Daoy (cell line): ENCODE measurements around the gene SNRNP25. TPM values are rescaled to one million over a fixed set of nuclear protein-coding genes. Genes with fewer than 3 reads are reported as not detected.

Experiments
- DNase-seq: peaks from one replicate; pipeline ENCODE4 v3.0.0-alpha.2; 2015; ENCODE audit warnings: low read depth
- total RNA-seq: library from RNA; depleted of rRNA; stranded (reverse); fragments of >200 nt; shearing (Covaris generic); gene quantifications from 2 replicates; pipeline ENCODE4 v1.2.3, GENCODE V29; 2014

The SNRNP25 gene
- total RNA-seq, 1 experiment from 2014 or later = 24.3 TPM

- DNase-seq = no peak
These were observed 9.4 kb downstream of the SNRNP25 start for GRCh38 chr16:62968-63391.

- DNase-seq = no peak
These were observed 9.8 kb downstream of the SNRNP25 start for GRCh38 chr16:63466-63865.

GRCh38 chr16:63998-64913 lies 10.6 kb downstream of the SNRNP25 start:
- no peak for DNase-seq

- no peak for DNase-seq
These were observed 11.3 kb downstream of the SNRNP25 start for GRCh38 chr16:64914-65255.

GRCh38 chr16:65745-66144 lies 12.1 kb downstream of the SNRNP25 start:
- DNase-seq = peak; percentile 77

- DNase-seq = no peak
These were observed 12.9 kb downstream of the SNRNP25 start for GRCh38 chr16:66309-67182.

- DNase-seq = no peak
These were observed 13.7 kb downstream of the SNRNP25 start for GRCh38 chr16:67183-67791.

GRCh38 chr16:67884-68789 lies 14.5 kb downstream of the SNRNP25 start:
- no peak for DNase-seq

GRCh38 chr16:69181-69580 lies 15.6 kb downstream of the SNRNP25 start:
- DNase-seq = no peak

- no peak for DNase-seq
These were observed 17.5 kb downstream of the SNRNP25 start for GRCh38 chr16:71210-71539.

- DNase-seq = peak; percentile 81
These were observed 18.1 kb downstream of the SNRNP25 start for GRCh38 chr16:71540-72401.

- DNase-seq = peak; percentile 71
These were observed 19.2 kb downstream of the SNRNP25 start, which contains the start of gene RHBDF1 for GRCh38 chr16:72561-73548. TSS of gene RHBDF1 (minus strand) at chr16:72631. CDS start at chr16:65015, 7,616 bp downstream.

- no peak for DNase-seq
These were observed 20.6 kb downstream of the SNRNP25 start for GRCh38 chr16:74051-74746.

GRCh38 chr16:74747-75334 lies 21.2 kb downstream of the SNRNP25 start:
- no peak for DNase-seq

- peak; percentile 86 for DNase-seq
These were observed 22.2 kb downstream of the SNRNP25 start for GRCh38 chr16:75580-76501.

GRCh38 chr16:76535-77272 lies 23.1 kb downstream of the SNRNP25 start:
- peak; percentile 86 for DNase-seq
